ENCODE data around the gene KYNU. TPM values are rescaled to one million over a fixed set of nuclear protein-coding genes. Genes with fewer than 3 reads are reported as not detected.

The KYNU gene
- total and polyA plus RNA-seq, 7 experiments from 2014 or later = 0.13 to 23.4 (median 1.4) TPM; not detected in 2

DNA sequence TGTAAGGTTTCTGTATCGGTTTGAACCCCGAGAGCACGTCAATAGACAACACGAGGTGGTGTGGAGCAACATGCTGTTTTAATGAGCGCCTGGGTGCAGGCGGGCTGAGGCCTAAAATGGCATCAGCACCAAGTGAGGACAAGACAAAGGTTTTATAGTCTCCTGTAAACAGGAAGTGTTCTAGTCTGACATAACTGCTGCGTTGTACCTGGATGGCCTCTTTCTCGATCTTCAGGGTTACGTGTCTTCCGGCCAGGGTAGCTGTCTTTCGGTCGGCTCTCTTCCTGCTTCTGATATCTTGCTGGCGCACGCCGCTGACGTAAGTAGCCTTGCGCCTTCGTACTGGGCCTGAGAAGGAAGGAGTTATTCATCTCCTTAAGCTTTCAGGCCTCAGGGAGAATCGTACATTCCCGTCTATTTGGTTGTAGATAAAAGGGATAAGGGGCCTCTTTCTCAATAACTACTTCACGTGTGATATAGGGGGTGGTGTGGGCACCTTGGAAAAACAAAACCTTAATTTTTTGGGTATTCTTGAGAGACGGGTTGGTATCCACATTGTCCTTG is 53.5 kb downstream of the KYNU start:
- H3K4me3 ChIP-seq (ENCODE audit: low read length) = no peak overlapping the region
- H3K4me3 Mint-ChIP-seq = no peak overlapping the region
- no peaks in the 10 kb centered on the region for H3K9me3 Mint-ChIP-seq
- H3K27me3 Mint-ChIP-seq = peaks cover 0 to 10% (median 0%) of the 10 kb centered on the region in 5 donors
- no peak for ATAC-seq
- no peaks in the 10 kb centered on the region for H3K4me1 Mint-ChIP-seq
- no peaks in the 10 kb centered on the region for H3K4me1 ChIP-seq (ENCODE audit: control insufficient read depth in 2 of 2, insufficient read depth in 2 of 2, low read length in 2 of 2)
- DNase-seq = no peak
- no peak overlapping the region for H3K27ac Mint-ChIP-seq
- H3K9me3 ChIP-seq (ENCODE audit: control insufficient read depth in 2 of 3, low read length in 3 of 3) = no peaks in the 10 kb centered on the region
- H3K36me3 Mint-ChIP-seq = no peaks in the 10 kb centered on the region
- intact Hi-C loops (cut with micrococcal nuclease) = no loop called here
- H3K27ac ChIP-seq (ENCODE audit: low read depth, low read length) = no peak overlapping the region
- CTCF ChIA-PET = no interaction called here
- H3K27me3 ChIP-seq (ENCODE audit: control insufficient read depth in 2 of 2, insufficient read depth in 2 of 2, low read length in 2 of 2) = no peaks in the 10 kb centered on the region
- H3K36me3 ChIP-seq (ENCODE audit: control insufficient read depth in 2 of 3, insufficient read depth in 3 of 3, low read length in 3 of 3) = no peaks in the 10 kb centered on the region
- POLR2A ChIA-PET = no interaction called here

DNA sequence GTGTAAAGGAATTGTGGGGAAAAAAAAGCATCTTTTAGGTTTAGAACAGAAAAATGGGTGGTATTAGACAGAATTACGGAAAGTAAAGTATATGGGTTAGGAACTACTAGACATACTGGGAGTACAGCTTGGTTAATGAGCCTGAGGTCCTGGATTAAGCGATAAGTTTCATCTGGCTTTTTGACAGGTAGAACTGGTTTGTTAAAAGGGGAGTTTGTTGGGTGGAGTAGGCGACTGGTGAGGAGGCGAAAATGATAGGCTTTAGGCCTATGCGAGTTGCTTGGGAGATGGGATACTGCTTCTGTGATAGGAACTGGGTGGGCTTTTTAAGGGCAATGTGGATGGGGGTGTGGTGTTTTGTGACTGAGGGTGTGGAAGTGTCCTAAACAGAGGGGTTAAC is 56.5 kb downstream of the KYNU start:
- no peak overlapping the region for H3K27ac Mint-ChIP-seq
- H3K4me1 Mint-ChIP-seq = no peaks in the 10 kb centered on the region
- no peaks in the 10 kb centered on the region for H3K9me3 Mint-ChIP-seq
- ChIA-PET CTCF (no interaction called here), POLR2A (no interaction called here)
- intact Hi-C loops (cut with micrococcal nuclease) = no loop called here
- no peaks in the 10 kb centered on the region for H3K4me1 ChIP-seq (ENCODE audit: control insufficient read depth in 2 of 2, insufficient read depth in 2 of 2, low read length in 2 of 2)
- no peaks in the 10 kb centered on the region for H3K27me3 ChIP-seq (ENCODE audit: control insufficient read depth in 2 of 2, insufficient read depth in 2 of 2, low read length in 2 of 2)
- H3K36me3 Mint-ChIP-seq = no peaks in the 10 kb centered on the region
- no peak overlapping the region for H3K4me3 Mint-ChIP-seq
- H3K9me3 ChIP-seq (ENCODE audit: control insufficient read depth in 2 of 3, low read length in 3 of 3) = no peaks in the 10 kb centered on the region
- ATAC-seq (no peak), DNase-seq (no peak)
- H3K36me3 ChIP-seq (ENCODE audit: control insufficient read depth in 2 of 3, insufficient read depth in 3 of 3, low read length in 3 of 3) = no peaks in the 10 kb centered on the region
- no peak overlapping the region for H3K4me3 ChIP-seq (ENCODE audit: low read length)
- peaks cover 0 to 7% (median 0%) of the 10 kb centered on the region in 5 donors for H3K27me3 Mint-ChIP-seq
- H3K27ac ChIP-seq (ENCODE audit: low read depth, low read length) = no peak overlapping the region

DNA sequence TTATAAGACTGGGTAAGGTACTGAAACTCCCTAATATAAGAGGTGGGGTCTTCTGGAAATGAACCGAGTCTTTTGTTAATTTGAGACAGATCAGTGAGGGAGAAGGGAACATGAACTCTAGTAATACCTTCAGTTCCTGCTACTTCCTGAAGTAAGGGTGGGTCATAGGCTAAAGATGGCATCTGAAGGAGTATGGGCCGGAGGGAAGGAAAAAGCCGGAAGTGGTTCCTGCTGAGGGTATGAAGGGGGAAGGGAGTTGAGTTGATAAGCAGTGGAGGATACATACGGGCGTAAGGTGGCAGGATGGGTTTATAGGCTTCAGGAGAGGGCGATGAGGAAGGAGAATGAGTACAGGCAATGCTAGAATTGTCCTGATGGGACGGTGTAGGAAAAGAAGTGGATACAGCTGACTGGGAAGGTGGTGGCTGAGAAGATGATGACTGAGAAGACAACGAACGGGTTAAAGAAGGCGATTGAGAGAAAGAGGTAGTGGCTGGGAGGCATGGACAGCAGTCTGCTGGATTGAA is 58.2 kb downstream of the KYNU start:
- H3K4me1 ChIP-seq (ENCODE audit: control insufficient read depth in 2 of 2, insufficient read depth in 2 of 2, low read length in 2 of 2) = no peaks in the 10 kb centered on the region
- CTCF ChIA-PET = no interaction called here
- H3K9me3 Mint-ChIP-seq = no peaks in the 10 kb centered on the region
- no peaks in the 10 kb centered on the region for H3K36me3 Mint-ChIP-seq
- ATAC-seq = no peak
- H3K27me3 ChIP-seq (ENCODE audit: control insufficient read depth in 2 of 2, insufficient read depth in 2 of 2, low read length in 2 of 2) = no peaks in the 10 kb centered on the region
- H3K4me3 ChIP-seq (ENCODE audit: low read length) = no peak overlapping the region
- no peak overlapping the region for H3K4me3 Mint-ChIP-seq
- peaks cover 0 to under 1% (median 0%) of the 10 kb centered on the region in 7 donors for H3K4me1 Mint-ChIP-seq
- POLR2A ChIA-PET = no interaction called here
- peaks cover 0 to 7% (median 0%) of the 10 kb centered on the region in 5 donors for H3K27me3 Mint-ChIP-seq
- H3K36me3 ChIP-seq (ENCODE audit: control insufficient read depth in 2 of 3, insufficient read depth in 3 of 3, low read length in 3 of 3) = no peaks in the 10 kb centered on the region
- H3K27ac Mint-ChIP-seq = no peak overlapping the region
- intact Hi-C loops (cut with micrococcal nuclease) = no loop called here
- no peak overlapping the region for H3K27ac ChIP-seq (ENCODE audit: low read depth, low read length)
- no peaks in the 10 kb centered on the region for H3K9me3 ChIP-seq (ENCODE audit: control insufficient read depth in 2 of 3, low read length in 3 of 3)
- no peak for DNase-seq

DNA sequence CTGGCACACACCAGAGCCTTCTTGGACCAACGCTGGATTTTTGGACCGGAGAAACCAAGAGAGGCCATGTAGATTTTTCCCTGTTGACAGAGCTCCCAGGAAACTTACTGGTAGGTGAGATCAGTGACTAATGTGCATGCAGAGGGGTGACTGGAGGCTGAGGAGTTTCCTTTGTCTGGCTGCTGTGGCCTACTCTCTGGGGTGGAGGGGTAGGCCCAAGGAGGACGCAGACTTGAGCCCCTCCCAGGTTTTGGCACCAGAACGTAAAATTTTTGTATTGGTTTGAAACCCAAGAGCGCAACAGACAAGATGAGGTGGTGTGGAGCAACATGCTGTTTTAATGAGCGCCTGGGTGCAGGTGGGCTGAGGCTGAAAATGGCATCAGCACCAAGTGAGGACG is 59.2 kb downstream of the KYNU start:
- ChIA-PET CTCF (no interaction called here), POLR2A (no interaction called here)
- no peaks in the 10 kb centered on the region for H3K9me3 Mint-ChIP-seq
- no peak for ATAC-seq
- H3K9me3 ChIP-seq (ENCODE audit: control insufficient read depth in 2 of 3, low read length in 3 of 3) = no peaks in the 10 kb centered on the region
- H3K27me3 ChIP-seq (ENCODE audit: control insufficient read depth in 2 of 2, insufficient read depth in 2 of 2, low read length in 2 of 2) = no peaks in the 10 kb centered on the region
- intact Hi-C loops (cut with micrococcal nuclease) = no loop called here
- H3K4me1 Mint-ChIP-seq = peaks cover 0 to 4% (median 0%) of the 10 kb centered on the region in 7 donors
- H3K27ac Mint-ChIP-seq = no peak overlapping the region
- peaks cover 0 to 7% (median 0%) of the 10 kb centered on the region in 5 donors for H3K27me3 Mint-ChIP-seq
- H3K36me3 ChIP-seq (ENCODE audit: control insufficient read depth in 2 of 3, insufficient read depth in 3 of 3, low read length in 3 of 3) = no peaks in the 10 kb centered on the region
- no peak overlapping the region for H3K4me3 ChIP-seq (ENCODE audit: low read length)
- no peak overlapping the region for H3K27ac ChIP-seq (ENCODE audit: low read depth, low read length)
- H3K4me1 ChIP-seq (ENCODE audit: control insufficient read depth in 2 of 2, insufficient read depth in 2 of 2, low read length in 2 of 2) = no peaks in the 10 kb centered on the region
- no peaks in the 10 kb centered on the region for H3K36me3 Mint-ChIP-seq
- H3K4me3 Mint-ChIP-seq = no peak overlapping the region
- DNase-seq = no peak

DNA sequence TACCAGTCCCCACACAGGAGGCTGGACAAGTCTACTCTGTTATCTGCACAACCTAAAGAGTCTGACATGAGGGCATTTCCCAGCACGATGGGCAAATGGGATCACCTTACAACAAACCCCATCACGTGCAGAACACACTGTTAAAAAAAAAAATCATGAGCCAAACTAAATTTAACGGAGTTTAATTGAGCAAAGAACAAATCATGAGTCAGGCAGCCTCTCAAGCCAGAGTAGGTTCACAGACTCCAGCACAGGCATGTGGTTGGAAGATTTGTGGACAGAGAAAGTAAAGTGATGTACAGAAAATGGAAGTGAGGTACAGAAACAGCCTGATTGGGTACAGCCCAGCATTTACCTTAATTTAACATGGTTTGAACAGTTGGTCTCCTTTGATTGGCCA is 59.9 kb downstream of the KYNU start:
- Histone ChIP-seq H3K27me3 (ENCODE audit: control insufficient read depth in 2 of 2, insufficient read depth in 2 of 2, low read length in 2 of 2) (no peaks in the 10 kb centered on the region), H3K9me3 (ENCODE audit: control insufficient read depth in 2 of 3, low read length in 3 of 3) (no peaks in the 10 kb centered on the region), H3K27ac (ENCODE audit: low read depth, low read length) (no peak overlapping the region), H3K36me3 (ENCODE audit: control insufficient read depth in 2 of 3, insufficient read depth in 3 of 3, low read length in 3 of 3) (no peaks in the 10 kb centered on the region), H3K4me1 (ENCODE audit: control insufficient read depth in 2 of 2, insufficient read depth in 2 of 2, low read length in 2 of 2) (no peaks in the 10 kb centered on the region), H3K4me3 (ENCODE audit: low read length) (no peak overlapping the region)
- no peak for DNase-seq
- Mint-ChIP-seq H3K27ac (no peak overlapping the region), H3K4me1 (peaks cover 0 to 4% (median 0%) of the 10 kb centered on the region in 7 donors), H3K27me3 (peaks cover 0 to 7% (median 0%) of the 10 kb centered on the region in 5 donors), H3K36me3 (no peaks in the 10 kb centered on the region), H3K4me3 (no peak overlapping the region), H3K9me3 (no peaks in the 10 kb centered on the region)
- CTCF ChIA-PET = no interaction called here
- POLR2A ChIA-PET = no interaction called here
- intact Hi-C loops (cut with micrococcal nuclease) = no loop called here
- no peak for ATAC-seq

DNA sequence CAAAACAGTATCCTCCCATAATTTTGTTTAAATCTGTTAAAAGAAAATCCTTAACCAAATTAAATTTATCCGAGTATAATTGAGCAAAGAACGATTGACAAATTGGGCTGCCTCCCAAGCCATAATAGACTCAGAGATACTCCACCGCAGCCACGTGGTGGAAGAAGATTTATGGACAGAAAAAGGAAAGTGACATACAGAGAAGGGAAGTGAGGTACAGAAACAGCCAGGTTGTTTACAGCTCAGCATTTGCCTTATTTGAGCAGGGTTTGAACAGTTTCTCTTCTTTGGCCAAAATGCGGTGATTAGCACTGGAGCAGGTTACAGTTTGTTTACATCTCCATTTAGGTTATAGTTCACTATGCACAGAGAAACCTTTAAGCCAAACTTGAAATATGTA is 60.8 kb downstream of the KYNU start:
- DNase-seq (no peak), ATAC-seq (no peak)
- H3K27me3 ChIP-seq (ENCODE audit: control insufficient read depth in 2 of 2, insufficient read depth in 2 of 2, low read length in 2 of 2) = no peaks in the 10 kb centered on the region
- intact Hi-C loops (cut with micrococcal nuclease) = no loop called here
- no peaks in the 10 kb centered on the region for H3K36me3 Mint-ChIP-seq
- no peak overlapping the region for H3K27ac ChIP-seq (ENCODE audit: low read depth, low read length)
- no peaks in the 10 kb centered on the region for H3K4me1 ChIP-seq (ENCODE audit: control insufficient read depth in 2 of 2, insufficient read depth in 2 of 2, low read length in 2 of 2)
- no peaks in the 10 kb centered on the region for H3K9me3 Mint-ChIP-seq
- no peak overlapping the region for H3K27ac Mint-ChIP-seq
- CTCF ChIA-PET = no interaction called here
- H3K4me1 Mint-ChIP-seq = peaks cover 0 to 4% (median 0%) of the 10 kb centered on the region in 7 donors
- no peak overlapping the region for H3K4me3 ChIP-seq (ENCODE audit: low read length)
- H3K36me3 ChIP-seq (ENCODE audit: control insufficient read depth in 2 of 3, insufficient read depth in 3 of 3, low read length in 3 of 3) = no peaks in the 10 kb centered on the region
- peak overlapping the region in 1 of 10 donors; percentile 49 for H3K4me3 Mint-ChIP-seq
- POLR2A ChIA-PET = no interaction called here
- H3K27me3 Mint-ChIP-seq = peaks cover 0 to 7% (median 0%) of the 10 kb centered on the region in 5 donors
- H3K9me3 ChIP-seq (ENCODE audit: control insufficient read depth in 2 of 3, low read length in 3 of 3) = no peaks in the 10 kb centered on the region

DNA sequence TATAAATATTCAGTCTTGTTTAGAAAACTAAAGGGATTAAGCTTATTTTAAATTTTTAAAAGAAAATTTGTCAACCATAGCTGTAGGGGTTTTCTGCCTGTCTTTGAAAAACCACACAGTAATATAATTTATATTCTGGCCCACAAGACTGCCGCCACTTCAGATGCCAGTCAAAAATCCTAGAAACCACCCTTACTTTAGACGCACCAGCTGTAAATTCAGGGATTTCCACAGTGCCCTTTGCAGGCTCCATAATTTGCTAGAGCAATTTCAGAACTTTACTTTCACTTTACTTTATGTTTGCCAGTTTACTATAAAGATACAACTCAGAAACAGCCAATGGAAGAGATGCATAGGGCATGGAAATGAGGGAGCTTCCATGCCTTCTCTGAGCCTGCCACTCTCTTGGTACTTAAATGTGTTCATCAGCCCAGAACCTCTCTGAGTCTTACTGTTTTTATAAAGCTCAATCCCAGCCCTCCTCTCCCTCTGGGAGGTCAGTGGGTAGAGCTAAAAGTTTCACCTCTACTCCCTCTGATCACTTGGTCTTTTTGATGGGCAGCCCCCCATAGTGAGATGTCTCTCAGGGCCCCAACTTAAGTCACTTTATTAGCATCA is 63.3 kb downstream of the KYNU start:
- no peak overlapping the region for H3K4me3 Mint-ChIP-seq
- no peaks in the 10 kb centered on the region for H3K36me3 Mint-ChIP-seq
- H3K27me3 ChIP-seq (ENCODE audit: control insufficient read depth in 2 of 2, insufficient read depth in 2 of 2, low read length in 2 of 2) = no peaks in the 10 kb centered on the region
- H3K9me3 ChIP-seq (ENCODE audit: control insufficient read depth in 2 of 3, low read length in 3 of 3) = no peaks in the 10 kb centered on the region
- H3K4me1 Mint-ChIP-seq = peaks cover 0 to 4% (median 0%) of the 10 kb centered on the region in 7 donors
- no peak overlapping the region for H3K4me3 ChIP-seq (ENCODE audit: low read length)
- no peaks in the 10 kb centered on the region for H3K36me3 ChIP-seq (ENCODE audit: control insufficient read depth in 2 of 3, insufficient read depth in 3 of 3, low read length in 3 of 3)
- no peak overlapping the region for H3K27ac Mint-ChIP-seq
- H3K27me3 Mint-ChIP-seq = peaks cover 0 to 6% (median 0%) of the 10 kb centered on the region in 5 donors
- H3K9me3 Mint-ChIP-seq = no peaks in the 10 kb centered on the region
- ChIA-PET POLR2A (no interaction called here), CTCF (no interaction called here)
- ATAC-seq (no peak), DNase-seq (no peak)
- no peaks in the 10 kb centered on the region for H3K4me1 ChIP-seq (ENCODE audit: control insufficient read depth in 2 of 2, insufficient read depth in 2 of 2, low read length in 2 of 2)
- intact Hi-C loops (cut with micrococcal nuclease) = no loop called here
- H3K27ac ChIP-seq (ENCODE audit: low read depth, low read length) = no peak overlapping the region
